Hematopoietic multipotent progenitor cell treated with erythropoietin and hydrocortisone succinate and interleukin-3 and kit ligand, for 4 days (in vitro differentiated cells): ENCODE measurements around the gene NEUROG3.

ENCODE experiments used
- DNase-seq: peaks from one replicate; pipeline ENCODE4 v3.0.0-alpha.2; 2015

The NEUROG3 gene, protein sequence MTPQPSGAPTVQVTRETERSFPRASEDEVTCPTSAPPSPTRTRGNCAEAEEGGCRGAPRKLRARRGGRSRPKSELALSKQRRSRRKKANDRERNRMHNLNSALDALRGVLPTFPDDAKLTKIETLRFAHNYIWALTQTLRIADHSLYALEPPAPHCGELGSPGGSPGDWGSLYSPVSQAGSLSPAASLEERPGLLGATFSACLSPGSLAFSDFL

GRCh38 chr10:69573056-69573806, at the start of gene NEUROG3:
TSS of gene NEUROG3 (minus strand) at chr10:69573422. CDS start at chr10:69573043, 379 bp downstream.
- DNase-seq, result peak; percentile 59

GRCh38 chr10:69620625-69621024, 47.4 kb upstream of the NEUROG3 start:
- no peak for DNase-seq

GRCh38 chr10:69619626-69620025, 46.4 kb upstream of the NEUROG3 start:
- no peak for DNase-seq

- DNase-seq, result no peak
Observed at GRCh38 chr10:69618746-69619145, 45.5 kb upstream of the NEUROG3 start.

- DNase-seq, result no peak
Observed at GRCh38 chr10:69616358-69616757, 43.1 kb upstream of the NEUROG3 start.

DNA sequence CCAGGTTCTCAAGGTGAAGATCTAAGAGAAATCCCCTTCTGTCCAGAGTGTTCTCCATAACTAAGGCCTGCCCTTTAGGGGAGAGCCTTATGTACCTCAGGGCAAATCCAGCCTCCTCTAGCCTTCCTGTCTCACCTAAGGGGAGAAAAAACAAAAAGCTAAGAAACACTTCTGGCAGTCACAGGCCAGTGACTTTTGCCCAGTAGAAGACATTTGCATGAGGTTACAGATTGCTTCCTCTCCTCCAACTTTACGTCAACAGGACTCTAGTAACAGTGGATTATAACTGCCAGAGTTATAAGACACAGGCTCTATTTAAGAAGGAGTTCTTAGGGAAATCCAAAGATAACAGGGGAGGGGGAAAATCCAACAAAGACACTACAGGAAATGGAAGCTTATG, 40.9 kb upstream of the NEUROG3 start:
- DNase-seq, result no peak

- DNase-seq, result no peak
Observed at GRCh38 chr10:69612760-69613159, 39.5 kb upstream of the NEUROG3 start.

DNA sequence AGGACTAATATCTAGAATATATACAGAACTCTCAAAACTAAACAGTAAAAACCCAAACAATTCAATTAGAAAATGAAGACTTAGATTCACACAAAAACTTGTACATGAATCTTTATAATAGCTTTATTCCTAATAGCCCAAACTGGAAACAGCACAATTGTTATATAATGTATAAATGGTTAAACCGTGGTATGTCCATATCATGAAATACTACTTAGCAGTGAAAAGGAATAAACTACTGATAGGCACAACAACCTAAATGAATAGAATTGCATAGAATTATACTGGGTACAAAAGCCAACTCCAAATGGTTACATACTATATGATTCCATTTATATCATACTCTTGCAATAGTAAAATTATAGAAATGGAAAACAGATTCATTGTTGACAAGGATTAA, 35.9 kb upstream of the NEUROG3 start:
- no peak for DNase-seq

- no peak for DNase-seq
Observed at GRCh38 chr10:69600761-69601330, 27.6 kb upstream of the NEUROG3 start.

GRCh38 chr10:69588358-69588757, 15.1 kb upstream of the NEUROG3 start:
- peak; percentile 26 for DNase-seq

DNA sequence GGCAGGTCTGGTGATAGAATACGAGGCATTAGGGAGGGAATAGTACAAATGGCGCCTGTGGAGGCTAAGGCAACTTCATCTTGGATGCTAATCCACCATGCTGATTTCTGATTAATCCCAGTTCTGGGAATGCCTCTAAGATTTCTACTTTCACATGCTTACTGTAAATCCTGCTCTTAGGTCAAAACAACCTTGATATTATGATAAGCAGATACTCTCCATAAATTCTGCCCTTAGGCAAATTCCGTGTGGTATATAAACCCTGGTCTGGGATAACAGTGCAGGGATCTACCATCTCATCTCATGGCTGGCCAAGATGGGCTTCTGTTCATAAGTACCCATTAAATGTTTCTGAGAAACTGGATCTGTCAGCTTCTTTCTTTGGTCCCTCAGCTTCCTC, 11.4 kb upstream of the NEUROG3 start:
- DNase-seq, result no peak

GRCh38 chr10:69583106-69583505, 9.9 kb upstream of the NEUROG3 start:
- no peak for DNase-seq

DNA sequence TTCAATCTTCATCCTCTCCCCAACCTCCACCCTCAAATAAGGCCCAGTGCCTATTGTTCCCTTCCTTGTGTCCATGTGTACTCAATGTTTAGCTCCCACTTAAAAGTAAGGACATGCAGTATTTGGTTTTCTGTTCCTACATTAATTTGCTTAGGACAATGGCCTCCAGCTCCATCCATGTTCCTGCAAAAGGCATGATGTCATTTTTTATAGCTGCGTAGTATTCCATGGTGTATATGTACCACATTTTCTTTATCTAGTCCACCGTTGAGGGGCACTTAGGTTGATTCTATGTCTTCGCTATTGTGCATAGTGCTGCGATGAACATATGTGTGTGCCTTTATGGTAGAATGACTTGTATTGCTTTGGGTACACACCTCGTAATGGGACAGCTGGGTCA, 7.2 kb upstream of the NEUROG3 start:
- no peak for DNase-seq

DNA sequence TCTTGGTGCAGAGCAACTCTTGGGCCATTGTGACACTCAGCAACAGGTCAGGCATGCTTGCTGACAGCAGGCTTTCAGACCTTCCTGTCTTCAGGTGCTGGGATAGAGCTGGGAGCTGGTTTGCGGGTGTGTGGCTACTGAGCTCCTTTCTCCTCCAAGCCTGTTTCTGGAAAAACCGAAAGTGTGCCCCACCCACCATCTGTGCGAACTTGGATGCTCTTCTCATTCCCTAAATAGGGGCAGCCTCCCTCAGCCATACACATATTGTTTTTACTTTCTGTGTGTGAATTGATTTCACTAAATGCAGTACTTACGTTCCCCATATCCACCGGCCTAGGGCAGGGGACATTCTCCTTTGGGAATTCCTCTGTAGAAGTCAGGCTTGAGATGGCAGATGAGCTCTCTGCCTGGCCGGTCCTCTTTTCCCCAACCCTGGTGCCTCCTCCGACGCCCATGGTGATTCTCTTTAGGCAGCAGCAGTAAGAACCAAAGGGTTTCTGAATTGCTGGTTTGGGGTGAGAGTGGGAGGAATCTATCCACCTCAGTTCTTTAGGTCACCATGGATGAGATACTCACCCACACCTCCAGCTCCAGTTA, 6.3 kb upstream of the NEUROG3 start:
- DNase-seq, result no peak

DNA sequence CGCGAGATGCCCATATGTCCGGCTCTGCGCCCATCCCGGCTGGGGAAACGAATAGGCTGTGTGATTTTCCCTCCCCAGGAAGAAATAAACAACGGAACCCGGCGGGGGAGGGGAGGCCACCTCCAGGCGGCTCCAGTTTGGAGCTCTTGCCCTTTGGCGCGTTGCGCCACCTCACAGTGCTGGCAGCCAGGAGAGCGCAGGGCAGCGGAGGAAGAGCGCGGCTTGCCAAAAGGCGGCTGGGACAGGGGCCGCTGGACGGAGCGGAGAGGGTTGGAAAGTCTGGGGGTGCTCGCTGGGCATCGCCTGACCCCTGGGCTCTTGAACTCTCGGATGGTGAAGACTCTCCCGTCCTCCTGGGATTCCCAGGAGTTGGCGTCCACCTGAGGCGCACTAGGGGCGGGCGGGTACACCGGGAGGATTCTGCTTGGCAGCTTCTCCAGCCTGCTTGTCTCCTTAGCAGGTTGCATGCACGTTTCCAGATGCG, 5.3 kb upstream of the NEUROG3 start:
- DNase-seq, result no peak

DNA sequence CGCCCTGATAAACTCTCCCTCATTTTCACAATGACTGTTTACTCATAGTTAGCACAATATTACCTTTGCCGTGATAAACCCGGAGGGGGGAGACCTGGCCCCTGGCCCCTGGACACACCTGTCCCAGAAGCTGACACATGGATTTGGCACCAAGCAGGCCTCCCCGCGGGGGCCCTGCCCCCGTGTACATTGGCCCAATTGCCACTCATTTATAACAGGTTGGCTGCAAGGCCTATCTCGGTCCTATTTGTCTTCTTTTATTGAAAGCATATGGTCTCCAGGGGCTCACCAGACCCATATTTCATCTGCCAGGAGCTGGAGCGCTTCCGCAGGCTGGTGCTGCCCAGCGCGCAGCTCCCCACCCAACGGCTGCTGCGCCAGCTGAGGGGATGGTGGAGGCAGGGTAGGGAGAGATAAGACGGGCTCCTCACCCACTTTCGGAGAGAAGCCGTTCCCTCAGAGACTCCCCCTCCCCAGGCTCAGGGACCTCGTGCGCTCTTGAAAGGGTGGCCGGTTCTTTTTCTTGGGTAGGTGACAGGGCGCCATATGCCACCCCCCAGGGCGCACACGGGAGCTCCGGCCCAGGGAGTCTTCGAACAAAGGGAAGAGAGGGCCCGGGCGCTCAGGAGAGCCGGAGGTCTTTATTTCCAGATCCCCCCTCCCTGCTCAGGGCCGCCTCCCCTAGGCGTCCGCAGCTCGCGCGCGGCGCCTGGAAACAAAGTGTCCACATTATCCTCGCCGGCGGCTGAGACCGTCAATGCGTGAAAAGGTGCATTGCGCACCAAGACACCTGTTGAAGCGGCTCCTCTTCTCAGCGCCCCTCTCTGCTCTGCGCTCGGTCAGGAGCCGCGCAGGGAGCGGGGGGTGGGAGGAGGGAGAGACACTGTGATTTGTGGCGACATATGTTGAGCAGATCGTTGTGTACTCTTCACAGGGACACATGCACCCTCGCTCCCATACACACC, 4.3 kb upstream of the NEUROG3 start:
- DNase-seq, result no peak

GRCh38 chr10:69576334-69577011, 3.3 kb upstream of the NEUROG3 start:
- no peak for DNase-seq

- no peak for DNase-seq
Observed at GRCh38 chr10:69575164-69575722, 2.0 kb upstream of the NEUROG3 start.

DNA sequence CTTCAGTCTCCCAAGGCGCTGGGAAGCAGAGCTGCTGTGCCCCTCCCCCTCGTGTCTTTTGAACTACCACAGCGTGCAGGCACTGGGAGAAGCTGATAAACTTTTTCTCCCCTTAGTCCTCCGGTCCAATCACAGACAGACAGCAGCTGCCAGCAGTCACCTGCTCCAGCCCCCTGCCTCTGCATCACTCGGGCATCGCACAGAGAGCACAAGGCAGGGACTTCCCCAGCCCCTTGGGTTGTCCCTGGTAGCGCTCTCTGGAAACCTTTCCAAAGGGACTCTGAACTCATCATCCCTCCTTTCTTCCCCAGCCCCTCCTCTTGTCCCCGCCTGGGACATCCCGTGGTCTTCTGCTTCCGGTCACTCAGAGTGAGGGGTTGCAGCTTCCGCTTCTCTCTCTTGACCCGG, 1.4 kb upstream of the NEUROG3 start:
- DNase-seq, result peak; percentile 46

GRCh38 chr10:69572159-69573055, 815 bp downstream of the NEUROG3 start:
- DNase-seq, result peak; percentile 26
